ENCODE data around the gene FHIT.

The FHIT gene

GRCh38 chr3:59996056-59996455, 1255.2 kb downstream of the FHIT start:
- no peak for DNase-seq (ENCODE audit: low spot score)

GRCh38 chr3:59995563-59995962, 1255.7 kb downstream of the FHIT start:
- DNase-seq (ENCODE audit: low spot score): no peak

GRCh38 chr3:59994732-59995304, 1256.4 kb downstream of the FHIT start:
- DNase-seq (ENCODE audit: low spot score): no peak

- no peak for DNase-seq (ENCODE audit: low spot score)
These were observed 1258.7 kb downstream of the FHIT start for GRCh38 chr3:59992578-59992977.

GRCh38 chr3:59990915-59991314, 1260.3 kb downstream of the FHIT start:
- DNase-seq (ENCODE audit: low spot score): no peak

GRCh38 chr3:59982510-59982909, 1268.7 kb downstream of the FHIT start:
- DNase-seq (ENCODE audit: low spot score): no peak

- DNase-seq (ENCODE audit: low spot score): no peak
These were observed 1269.9 kb downstream of the FHIT start for GRCh38 chr3:59981377-59981776.

GRCh38 chr3:59980576-59980975, 1270.7 kb downstream of the FHIT start:
- no peak for DNase-seq (ENCODE audit: low spot score)

- no peak for DNase-seq (ENCODE audit: low spot score)
These were observed 1271.7 kb downstream of the FHIT start for GRCh38 chr3:59979542-59979941.

GRCh38 chr3:59978979-59979378, 1272.3 kb downstream of the FHIT start:
- DNase-seq (ENCODE audit: low spot score): no peak

GRCh38 chr3:59970796-59971195, 1280.5 kb downstream of the FHIT start:
- no peak for DNase-seq (ENCODE audit: low spot score)

- DNase-seq (ENCODE audit: low spot score): no peak
These were observed 1280.9 kb downstream of the FHIT start for GRCh38 chr3:59970376-59970775.

GRCh38 chr3:59968513-59969045, 1282.7 kb downstream of the FHIT start:
- DNase-seq (ENCODE audit: low spot score): no peak

GRCh38 chr3:59963676-59964075, 1287.6 kb downstream of the FHIT start:
- no peak for DNase-seq (ENCODE audit: low spot score)

- DNase-seq (ENCODE audit: low spot score): no peak
These were observed 1294.1 kb downstream of the FHIT start for GRCh38 chr3:59957150-59957549.

GRCh38 chr3:59953104-59953503, 1298.1 kb downstream of the FHIT start:
- DNase-seq (ENCODE audit: low spot score): no peak

GRCh38 chr3:59949311-59949710, 1301.9 kb downstream of the FHIT start:
- no peak for DNase-seq (ENCODE audit: low spot score)

- no peak for DNase-seq (ENCODE audit: low spot score)
These were observed 1304.9 kb downstream of the FHIT start for GRCh38 chr3:59946401-59946800.

GRCh38 chr3:59940718-59941117, 1310.5 kb downstream of the FHIT start:
- DNase-seq (ENCODE audit: low spot score): no peak

GRCh38 chr3:59939826-59940426, 1311.3 kb downstream of the FHIT start:
- DNase-seq (ENCODE audit: low spot score): no peak

GRCh38 chr3:59938828-59939227, 1312.4 kb downstream of the FHIT start:
- no peak for DNase-seq (ENCODE audit: low spot score)

GRCh38 chr3:59937201-59937600, 1314.1 kb downstream of the FHIT start:
- DNase-seq (ENCODE audit: low spot score): no peak

- no peak for DNase-seq (ENCODE audit: low spot score)
These were observed 1314.8 kb downstream of the FHIT start for GRCh38 chr3:59936472-59936871.

- DNase-seq (ENCODE audit: low spot score): no peak
These were observed 1316.2 kb downstream of the FHIT start for GRCh38 chr3:59935025-59935424.

Measured in LoVo (cell line).